NCI-H345 treated with DMSO at 0.1 percent for 48 hours (cell line): ENCODE data around the gene ZNF502.
"Not testable (repeated sequence)": the region's sequence is repeated elsewhere in the genome, so short reads cannot be mapped to it uniquely, and the experiment has no call there.

Source experiments
- DNase-seq: peaks from one replicate; lab custom pipeline; 2025; ENCODE audit not compliant: unreplicated experiment; lab: John Stamatoyannopoulos, UW

The ZNF502 gene

GRCh38 chr3:44712455-44713075 lies at the start of gene ZNF502:
Gene ZNF502 (plus strand): TSS chr3:44712660. CDS start chr3:44720262, 7,602 bp downstream.
- no peak for DNase-seq

DNA sequence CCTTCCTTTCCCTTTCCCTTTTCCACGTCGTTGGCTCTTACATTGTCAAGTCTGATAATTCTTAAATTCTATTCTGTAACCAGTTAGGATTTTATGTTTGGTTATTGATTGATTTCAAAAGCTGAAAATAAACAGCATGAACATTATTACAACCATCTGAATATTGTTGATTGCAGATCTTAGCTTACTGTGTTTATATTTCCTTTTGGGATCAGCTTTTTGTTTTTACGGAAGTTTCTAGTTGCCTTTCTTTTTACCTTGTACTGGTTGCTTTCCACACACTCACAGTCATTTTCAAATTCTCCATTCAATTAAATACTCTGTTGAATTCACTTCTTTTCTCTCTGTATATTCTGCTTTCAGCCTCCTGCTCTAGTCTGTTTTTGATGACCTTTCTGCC lies 47.3 kb upstream of the ZNF502 start:
- no peak for DNase-seq

DNA sequence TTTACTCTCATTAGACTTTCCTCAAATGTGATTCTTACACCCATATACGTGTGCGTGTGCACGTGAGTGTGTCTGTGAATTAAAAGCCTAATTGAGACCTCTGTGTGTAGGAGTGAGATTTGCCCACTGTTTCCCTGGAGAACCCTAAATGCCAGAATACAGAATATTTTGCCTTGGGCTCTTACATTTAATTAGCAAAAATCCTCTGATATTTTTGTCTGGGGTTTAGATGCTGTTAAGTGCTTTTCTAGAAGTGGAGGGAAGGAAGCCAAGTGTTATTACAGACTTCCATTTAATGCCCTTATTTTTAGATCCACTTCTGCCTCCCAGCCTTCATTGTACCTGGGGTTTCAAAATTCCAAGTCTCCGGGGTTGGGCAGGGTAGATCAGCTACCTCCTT lies 46.1 kb upstream of the ZNF502 start:
- DNase-seq, result no peak

- DNase-seq, result no peak
Measured at GRCh38 chr3:44669760-44670159, 42.7 kb upstream of the ZNF502 start.

DNA sequence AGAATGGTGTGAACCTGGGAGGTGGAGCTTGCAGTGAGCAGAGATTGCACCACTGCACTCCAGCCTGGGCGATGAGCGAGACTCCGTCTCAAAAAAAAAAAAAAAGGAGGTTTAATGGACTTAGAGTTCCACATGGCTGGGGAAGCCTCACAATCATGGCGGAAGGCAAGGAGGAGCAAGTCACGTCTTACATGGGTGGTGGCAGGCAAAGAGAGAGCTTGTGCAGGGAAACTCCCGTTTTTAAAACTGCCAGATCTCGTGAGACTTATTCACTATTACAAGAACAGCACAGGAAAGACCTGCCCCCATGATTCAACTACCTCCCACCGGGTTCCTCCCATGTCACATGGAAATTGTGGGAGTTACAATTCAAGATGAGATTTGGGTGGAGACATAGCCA lies 39.0 kb upstream of the ZNF502 start:
- not testable (repeated sequence) for DNase-seq

DNA sequence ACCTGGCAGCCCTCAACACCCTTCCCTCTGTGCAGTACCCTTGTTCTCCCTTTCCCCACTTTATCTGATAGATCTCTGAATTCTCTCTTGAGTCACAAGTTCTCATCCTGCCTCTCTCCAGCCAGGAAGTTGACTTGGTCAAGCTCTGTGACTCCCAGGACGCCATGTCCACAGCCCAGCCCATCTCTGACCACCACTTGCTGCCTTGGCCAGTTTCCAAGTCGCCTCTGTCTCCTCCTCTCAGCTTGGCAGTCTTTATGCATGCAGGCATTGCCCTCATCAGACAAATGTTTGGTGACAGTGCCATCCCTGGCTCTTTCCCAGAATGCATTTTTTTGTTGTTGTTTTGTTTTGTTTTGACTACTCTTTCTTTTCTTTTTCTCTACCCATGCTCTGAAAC lies 38.2 kb upstream of the ZNF502 start:
- DNase-seq, result no peak

DNA sequence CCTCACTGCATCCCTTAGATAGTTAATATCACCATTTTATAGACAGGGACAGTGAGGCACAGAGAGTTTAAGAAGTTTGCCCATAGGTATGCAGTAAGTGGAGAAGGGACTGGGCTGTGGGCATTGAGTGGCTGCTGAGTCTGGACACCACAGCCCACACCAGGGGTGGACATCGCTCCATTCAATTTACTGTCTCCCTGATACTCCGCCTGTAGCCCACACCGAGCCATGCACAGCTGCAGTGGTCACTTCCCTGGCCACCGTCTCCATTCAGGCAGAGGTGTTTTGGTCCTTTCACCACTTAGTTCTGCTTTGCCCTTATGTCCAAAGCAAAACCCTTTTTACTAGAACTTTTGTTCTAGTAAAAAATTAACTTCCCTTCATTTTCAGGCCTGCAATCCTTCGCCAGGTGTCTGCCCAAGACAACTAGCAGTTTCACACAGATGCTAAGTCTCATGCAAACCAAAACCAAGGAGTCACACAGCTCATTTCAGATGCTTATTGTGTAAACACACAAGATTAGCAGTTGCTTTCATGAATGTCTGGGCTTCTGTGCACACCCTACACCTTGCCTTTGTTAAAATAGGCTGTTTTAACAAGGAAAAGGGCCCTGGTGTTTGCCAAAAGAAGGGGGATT lies 33.9 kb upstream of the ZNF502 start:
- no peak for DNase-seq

DNA sequence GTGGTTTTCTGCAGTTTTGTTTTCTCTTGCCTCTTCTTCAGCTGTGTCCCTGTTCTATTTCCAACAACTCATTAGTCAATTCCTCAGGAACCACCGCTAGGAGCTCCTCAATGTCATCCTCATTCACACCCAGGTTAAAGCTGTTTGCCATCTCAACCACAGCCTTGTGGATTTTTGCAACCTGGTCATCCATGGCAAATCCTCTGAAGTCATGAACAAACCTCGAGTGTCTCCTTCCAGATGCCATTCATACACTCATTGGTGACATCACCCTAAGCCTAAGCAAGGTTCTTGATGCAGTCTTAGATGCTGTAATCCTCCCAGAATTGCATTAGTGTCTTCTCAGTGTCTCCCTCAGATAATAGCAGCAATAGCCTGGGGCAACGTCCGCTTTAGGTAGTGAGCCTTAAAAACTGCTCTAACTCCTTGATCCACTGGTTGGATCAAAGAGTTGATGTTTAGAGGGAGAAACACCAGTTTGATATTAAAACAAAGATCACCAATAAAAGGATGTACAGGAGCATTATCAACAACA lies 31.5 kb upstream of the ZNF502 start:
- no peak for DNase-seq

- no peak for DNase-seq
Measured at GRCh38 chr3:44682182-44682896, 30.1 kb upstream of the ZNF502 start.

- peak; percentile 44 for DNase-seq
Measured at GRCh38 chr3:44685128-44685800, 27.2 kb upstream of the ZNF502 start.

GRCh38 chr3:44687898-44688297 lies 24.6 kb upstream of the ZNF502 start:
- DNase-seq, result no peak

DNA sequence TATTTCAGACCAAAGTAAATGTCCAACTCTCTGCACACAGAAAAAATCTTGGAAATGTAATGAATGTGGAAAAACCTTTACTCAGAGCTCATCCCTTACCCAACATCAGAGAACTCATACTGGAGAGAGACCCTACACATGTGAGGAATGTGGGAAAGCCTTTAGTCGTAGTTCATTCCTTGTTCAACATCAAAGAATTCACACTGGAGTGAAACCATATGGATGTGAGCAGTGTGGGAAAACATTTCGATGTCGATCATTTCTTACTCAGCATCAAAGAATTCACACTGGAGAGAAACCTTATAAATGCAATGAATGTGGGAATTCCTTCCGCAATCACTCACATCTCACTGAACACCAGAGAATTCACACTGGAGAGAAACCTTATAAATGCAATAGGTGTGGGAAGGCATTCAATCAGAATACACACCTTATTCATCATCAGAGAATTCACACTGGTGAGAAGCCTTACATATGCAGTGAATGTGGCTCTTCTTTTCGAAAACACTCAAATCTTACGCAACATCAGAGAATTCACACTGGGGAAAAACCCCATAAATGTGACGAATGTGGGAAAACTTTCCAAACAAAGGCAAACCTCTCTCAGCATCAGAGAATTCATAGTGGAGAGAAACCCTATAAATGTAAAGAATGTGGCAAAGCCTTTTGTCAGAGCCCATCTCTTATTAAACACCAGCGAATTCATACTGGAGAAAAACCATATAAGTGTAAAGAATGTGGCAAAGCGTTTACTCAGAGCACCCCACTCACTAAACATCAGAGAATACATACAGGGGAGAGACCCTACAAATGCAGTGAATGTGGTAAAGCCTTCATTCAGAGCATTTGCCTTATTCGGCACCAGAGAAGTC lies 9.0 kb downstream of the ZNF502 start:
- DNase-seq, result no peak

GRCh38 chr3:44722103-44722401 lies 9.6 kb downstream of the ZNF502 start:
- no peak for DNase-seq

GRCh38 chr3:44729384-44729910 lies 17.0 kb downstream of the ZNF502 start, which contains the start of gene ZNF501:
Gene ZNF501 (plus strand): TSS chr3:44729635. CDS start chr3:44734422, 4,787 bp downstream.
- DNase-seq, result peak; percentile 60

DNA sequence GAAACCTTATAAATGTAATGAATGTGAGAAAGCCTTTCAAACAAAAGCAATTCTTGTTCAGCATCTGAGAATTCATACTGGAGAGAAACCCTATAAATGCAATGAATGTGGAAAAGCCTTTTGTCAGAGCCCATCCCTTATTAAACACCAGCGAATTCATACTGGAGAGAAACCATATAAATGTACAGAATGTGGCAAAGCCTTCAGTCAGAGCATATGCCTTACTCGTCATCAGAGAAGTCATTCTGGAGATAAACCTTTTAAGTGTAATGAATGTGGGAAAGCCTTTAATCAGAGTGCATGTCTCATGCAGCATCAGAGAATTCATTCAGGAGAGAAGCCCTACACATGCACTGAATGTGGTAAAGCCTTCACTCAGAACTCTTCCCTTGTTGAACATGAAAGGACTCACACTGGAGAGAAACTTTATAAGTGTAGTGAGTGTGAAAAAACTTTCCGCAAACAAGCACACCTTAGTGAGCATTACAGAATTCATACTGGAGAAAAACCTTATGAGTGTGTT lies 22.2 kb downstream of the ZNF502 start:
- no peak for DNase-seq

GRCh38 chr3:44761101-44761423 lies 48.6 kb downstream of the ZNF502 start:
- no peak for DNase-seq

GRCh38 chr3:44761424-44762169 lies 49.1 kb downstream of the ZNF502 start, which contains the start of the genes KIAA1143 and KIF15:
Gene KIAA1143 (minus strand): TSS chr3:44761619. CDS start chr3:44761602, 17 bp downstream.
Gene KIF15 (plus strand): TSS chr3:44761794. CDS start chr3:44761866, 72 bp downstream.
- DNase-seq, result peak; percentile 79

DNA sequence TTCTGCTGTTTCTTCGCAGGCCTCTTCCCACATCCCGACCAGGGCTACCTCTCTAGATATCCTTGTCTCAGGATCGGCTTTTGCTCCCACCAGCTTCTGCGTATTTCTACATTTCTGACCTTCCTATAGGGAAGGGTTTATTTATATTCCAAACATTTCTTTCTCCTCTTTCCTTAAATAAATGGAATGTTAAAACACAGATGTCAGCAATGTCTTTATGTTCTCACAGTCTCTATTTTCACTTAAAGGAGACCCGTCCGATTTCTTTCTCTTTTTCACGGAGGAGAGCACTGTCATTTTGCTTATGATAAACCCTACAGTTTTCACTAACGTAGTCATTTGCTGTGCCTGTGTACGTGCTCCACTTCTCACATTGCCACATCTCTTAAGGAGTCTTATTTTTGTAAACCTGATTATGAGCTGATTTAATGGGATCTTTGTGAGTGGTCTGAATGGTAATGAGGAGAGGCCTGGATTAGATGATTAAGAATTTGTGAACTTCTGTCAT lies 49.8 kb downstream of the ZNF502 start:
- DNase-seq, result no peak

GRCh38 chr3:44762690-44763089 lies 50.2 kb downstream of the ZNF502 start:
- DNase-seq, result no peak
